Activated CD4-positive, alpha-beta T cell treated with anti-CD3 and anti-CD28 coated beads for 4 hours (primary cell): Measurements from ENCODE around the gene SIGLEC9.
A peak's percentile ranks its signal among the peaks of the same experiment; 100 is the strongest.

Experiments
- DNase-seq, 2 donors: peaks; one replicate each; pipeline ENCODE4 v3.0.0-alpha.2; 2020

The SIGLEC9 gene

DNA sequence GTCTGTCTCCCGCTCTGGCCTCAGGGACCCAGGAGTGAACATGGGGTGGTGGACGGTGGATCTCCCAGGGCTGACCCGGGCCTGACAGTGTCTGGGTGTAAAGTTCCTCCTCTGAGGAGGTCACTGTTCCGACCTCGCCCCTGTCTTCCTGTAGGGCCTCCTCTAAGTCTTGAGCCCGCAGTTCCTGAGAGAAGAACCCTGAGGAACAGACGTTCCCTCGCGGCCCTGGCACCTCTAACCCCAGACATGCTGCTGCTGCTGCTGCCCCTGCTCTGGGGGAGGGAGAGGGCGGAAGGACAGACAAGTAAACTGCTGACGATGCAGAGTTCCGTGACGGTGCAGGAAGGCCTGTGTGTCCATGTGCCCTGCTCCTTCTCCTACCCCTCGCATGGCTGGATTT is at the start of gene SIGLEC9:
SIGLEC9 (plus strand) TSS at position 178 of the 400 bp plus-strand sequence; CDS start at position 247, 69 bp downstream.
- no peak for DNase-seq

DNA sequence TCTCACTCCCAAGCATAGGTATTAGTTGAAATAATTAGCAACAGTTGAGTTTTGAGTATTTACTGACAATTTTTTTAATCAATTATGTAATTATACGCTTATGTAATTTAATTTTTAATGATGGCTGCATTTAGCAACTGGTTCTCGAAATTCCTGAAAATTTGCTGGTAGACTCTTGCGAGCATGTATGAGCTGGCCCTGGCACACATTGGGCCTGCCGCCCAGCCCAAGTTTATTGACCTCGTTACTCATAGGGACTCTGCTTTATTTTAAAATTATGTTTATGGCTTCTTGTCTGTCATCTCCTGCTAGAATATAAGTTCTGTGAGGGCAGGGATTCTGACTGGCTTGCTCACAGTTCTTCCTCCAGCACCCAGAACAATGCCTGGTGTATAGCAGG is 48.7 kb upstream of the SIGLEC9 start:
- DNase-seq = no peak

DNA sequence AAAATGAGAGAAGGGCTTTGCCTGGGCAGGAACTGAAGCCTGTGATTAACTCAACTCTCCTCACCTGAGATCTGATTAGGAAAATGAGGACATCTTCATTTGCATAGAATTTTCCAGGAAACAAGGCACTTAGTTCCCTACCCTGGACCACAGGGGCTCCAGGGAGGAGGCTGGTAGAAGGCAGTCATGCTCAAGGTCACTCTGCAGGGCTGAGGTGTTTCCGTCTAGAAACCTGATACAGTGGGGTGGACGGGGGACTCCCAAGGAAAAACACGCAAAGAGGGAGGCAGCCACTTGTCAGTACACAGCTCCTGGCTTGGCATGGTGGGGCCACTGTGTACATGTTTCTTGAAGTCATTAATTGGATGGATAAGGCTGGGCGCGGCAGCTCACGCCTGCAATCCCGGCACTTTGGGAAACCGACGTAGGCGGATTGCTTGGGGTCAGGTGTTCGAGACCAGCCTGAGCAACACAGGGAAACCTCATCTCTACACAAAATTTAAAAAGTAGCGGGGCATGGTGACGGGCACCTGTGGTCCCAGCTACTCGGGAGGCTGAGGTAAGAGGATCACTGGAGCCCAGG is 48.0 kb upstream of the SIGLEC9 start:
- DNase-seq = no peak

DNA sequence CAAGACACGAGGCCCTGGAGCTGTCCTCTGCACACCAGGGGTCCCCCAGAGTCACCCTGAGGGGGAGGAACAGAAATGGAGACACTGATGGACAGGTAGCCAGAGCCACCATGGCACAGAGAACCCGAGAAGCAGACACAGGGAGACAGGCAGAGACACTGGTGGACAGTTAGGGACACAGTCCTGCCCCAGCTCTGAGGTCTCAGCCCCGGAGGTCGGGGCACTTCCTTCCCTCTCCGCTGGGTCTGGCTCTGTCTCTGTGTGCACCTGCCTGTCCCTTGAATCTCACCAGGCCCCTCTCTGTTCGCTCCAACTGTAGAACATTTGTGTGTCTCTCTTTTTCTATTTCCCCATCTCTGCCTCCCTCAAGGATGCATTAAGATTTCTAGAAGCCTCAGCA is 46.6 kb upstream of the SIGLEC9 start:
- DNase-seq = no peak

DNA sequence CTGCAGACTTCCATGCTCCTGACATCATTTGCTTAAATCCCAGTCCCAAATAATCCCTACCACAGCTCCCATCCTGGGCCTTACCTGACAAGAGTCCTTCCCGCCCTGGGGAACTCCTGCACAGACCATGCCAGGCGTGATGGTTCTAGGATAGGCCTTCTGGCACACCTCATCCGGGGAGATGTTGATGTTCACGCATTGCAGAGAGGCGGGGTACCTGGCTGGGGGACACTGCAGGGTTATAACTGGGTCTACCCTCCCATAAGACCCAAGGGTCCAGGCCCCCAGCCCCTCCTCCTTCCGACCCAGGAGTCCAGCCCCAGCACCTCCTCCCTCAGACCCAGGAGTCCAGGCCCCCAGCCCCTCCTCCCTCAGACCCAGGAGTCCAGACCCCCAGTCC is 46.0 kb upstream of the SIGLEC9 start:
- no peak for DNase-seq

DNA sequence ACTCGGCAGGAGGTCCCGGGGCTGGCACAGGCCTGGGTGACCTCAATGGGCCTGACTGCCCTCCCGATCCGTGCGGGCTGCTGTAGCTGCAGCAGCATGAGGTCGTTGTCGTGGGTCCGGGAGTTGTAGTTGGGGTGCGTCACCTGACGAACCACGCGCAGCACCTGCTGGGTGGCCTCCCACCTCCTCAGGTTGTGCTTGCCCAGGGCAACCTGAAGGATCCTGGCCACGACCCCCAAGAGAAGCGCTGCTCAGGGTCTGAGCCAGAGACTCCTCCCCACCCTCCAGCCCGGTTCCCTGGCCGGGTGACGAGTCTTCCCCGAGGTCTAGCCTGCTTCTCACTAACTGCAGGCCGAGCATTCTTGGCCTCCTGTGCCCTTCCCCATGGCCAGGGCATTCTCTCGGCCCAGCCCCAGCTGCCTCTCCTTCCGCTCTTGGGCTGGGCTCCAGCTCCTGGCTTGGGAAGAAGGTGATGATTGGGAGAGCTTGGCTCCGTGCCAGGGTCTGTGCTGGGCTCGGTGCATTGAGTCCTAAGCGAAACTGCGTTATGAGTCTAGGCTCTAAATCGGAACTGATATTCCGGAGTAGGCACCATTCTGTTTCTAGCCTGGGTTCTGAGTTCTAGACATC is 45.1 kb upstream of the SIGLEC9 start:
- no peak for DNase-seq

DNA sequence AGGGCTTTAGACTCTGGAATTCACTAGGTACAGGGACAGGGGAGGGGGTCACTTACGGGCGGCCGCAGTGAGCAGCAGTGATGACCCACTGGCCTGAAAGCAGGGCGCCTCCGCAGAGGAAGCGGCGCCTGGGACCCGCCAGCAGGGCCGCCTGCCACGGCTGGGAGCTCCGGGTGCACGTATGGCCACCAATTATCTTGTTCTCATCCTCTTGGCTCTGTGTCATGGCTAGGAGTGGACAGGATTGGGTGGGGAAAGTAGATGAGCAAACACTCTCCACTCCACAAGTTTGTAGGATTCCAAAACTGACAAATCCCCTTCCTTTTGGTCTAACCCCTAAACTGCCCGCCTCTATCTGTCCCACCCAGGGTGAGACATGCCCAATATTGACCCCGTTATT is 43.2 kb upstream of the SIGLEC9 start:
- DNase-seq = no peak

DNA sequence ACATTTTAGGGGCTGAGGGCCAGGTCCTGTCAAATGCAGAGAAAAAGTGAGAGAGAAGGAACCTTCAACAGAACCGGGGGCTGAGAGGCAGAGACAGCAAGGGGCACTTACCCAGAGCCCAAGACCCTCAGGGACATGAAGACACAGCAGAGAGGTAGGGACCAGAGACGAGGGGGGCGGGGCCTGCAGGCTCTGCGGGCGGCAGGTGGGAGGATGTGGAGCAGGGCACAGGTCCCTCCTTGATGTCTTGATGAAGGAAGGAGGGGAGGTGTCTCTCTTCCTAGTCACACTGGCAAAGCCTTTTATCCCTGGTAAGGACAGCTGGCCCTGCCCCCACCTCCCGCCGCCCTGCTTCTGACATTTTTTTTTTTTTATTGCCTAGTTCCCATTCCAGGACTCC is 42.1 kb upstream of the SIGLEC9 start, which contains the start of gene KLK14:
KLK14 (minus strand) TSS at position 277 of the 400 bp plus-strand sequence; CDS start at position 4, 273 bp downstream.
- DNase-seq = no peak

DNA sequence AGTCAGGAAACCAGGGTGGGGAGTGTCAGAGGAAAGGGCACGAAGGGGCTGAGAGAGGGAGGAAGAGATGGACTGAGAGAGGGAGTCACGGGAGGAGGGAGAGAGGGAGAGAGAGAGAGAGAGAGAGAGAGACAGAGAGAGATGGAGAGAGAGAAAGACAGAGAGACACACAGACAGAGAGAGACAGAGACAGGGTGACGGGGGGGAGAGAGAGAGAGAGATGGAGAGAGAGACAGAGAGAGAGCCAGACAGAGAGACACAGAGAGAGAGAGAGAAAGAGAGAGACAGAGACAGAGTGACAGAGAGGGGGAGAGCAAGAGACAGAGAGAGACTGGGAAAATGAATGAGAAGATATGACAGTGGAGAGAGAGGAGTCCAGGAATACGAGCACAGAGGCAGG is 41.5 kb upstream of the SIGLEC9 start:
- DNase-seq = no peak

DNA sequence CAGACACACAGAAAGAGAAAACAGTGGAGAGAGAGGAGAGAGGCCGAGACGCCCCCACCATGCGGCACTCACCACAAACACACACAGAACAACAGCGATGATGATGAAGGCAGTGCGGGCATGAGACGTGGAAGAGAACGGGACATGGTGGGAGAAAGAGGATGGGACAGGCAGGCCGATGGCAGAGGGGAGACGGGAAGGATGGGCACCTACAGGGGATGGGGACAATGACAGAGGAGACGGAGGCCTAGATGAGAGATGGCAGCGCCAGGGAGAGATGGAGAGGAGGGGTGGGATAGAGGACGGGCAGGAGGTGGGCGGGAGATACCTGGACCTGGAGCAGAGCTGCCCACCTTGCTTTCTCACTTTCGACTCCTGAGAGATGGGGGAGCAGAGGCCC is 40.9 kb upstream of the SIGLEC9 start:
- no peak for DNase-seq

DNA sequence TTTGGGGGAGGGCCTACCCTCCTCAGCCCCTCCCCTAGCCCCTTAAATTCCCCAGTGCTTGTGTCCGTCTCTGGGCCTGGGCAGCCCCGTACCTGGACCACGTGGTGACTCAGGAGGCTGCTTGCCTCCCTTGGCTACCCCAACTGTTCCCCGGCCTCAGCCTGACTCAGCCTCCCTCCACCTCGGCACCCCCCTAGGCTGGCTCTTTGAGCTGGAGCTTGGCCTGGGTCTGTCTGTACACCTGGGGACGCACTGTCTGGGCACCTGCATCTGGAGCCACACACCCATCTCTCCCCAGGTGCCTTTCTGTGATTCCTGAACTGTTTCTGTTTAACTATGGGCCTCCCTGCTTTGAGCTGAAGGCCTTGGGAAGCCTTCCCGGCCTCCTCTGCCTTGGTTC is 40.2 kb upstream of the SIGLEC9 start:
- no peak for DNase-seq

DNA sequence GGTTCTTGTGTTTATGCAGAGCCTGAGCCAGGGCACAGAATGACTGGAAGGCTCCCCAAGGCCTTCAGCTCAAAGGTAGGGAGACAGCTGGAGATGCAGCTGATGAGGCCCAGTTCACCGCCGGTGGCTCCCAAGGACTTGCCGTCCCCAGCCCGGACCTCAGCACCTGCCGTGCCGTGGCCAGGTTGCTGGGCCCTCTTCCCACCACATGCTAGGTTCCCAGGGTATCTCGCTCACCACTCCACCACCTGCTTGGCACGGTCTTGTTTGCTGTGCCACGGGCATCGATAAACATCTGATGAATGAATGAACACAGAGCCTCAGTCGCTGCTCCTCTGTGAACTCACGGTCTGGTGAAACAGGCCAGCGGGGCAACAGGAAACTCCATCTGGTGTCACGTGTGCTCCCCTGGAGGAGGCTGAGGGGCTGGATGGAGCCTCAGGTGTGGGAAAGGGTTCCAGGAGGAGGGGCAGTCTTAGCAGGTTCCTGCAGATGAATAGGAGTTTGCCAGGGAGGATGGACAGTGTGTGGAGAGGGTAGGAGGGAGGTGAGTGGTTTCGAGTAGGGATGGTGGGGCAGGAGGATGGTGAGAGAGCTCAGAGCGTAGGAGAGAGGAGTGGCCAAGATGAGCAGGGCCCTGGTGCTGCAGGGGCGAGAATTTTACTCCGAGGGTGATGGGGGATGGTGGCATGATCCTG is 38.4 kb upstream of the SIGLEC9 start:
- DNase-seq = no peak

DNA sequence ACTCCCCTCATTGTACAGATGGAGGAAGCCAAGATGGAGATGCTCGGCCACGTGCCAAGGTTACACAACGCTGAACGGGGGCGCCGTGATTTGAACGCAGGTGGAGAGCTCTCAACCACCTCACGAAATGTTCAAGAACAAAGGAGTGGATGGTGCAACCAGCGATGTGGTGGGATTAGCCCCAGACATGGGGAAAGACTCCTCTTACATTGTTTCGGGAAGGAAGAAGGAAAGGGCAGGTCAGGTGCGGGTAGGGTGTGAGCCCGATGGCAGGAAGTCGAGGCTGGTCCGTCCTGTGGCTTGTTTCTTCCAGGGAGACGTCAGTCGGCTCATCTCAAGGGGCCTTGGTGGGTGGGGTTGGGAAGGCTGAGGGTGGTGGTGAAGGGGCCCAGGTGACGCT is 34.9 kb upstream of the SIGLEC9 start:
- no peak for DNase-seq

DNA sequence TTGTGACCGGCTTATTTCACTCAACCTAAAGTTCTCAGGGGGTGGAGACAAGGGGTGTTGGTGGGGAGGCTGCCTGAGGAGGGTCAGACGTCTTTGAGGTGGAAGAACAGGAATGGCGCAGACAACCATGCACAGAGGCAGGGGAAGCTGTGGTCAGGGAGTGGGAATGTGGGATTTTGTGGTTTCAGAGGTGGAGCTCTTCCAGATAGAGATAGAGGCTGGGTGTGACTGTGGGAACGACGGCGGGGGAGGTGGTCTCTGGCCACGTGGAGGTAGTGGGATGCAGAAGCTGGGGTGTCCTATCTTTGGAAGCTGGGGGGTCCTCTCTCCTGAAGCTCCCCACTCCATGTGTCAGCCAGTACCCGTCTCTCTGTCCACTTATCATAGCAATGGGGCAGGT is 34.2 kb upstream of the SIGLEC9 start:
- no peak for DNase-seq

DNA sequence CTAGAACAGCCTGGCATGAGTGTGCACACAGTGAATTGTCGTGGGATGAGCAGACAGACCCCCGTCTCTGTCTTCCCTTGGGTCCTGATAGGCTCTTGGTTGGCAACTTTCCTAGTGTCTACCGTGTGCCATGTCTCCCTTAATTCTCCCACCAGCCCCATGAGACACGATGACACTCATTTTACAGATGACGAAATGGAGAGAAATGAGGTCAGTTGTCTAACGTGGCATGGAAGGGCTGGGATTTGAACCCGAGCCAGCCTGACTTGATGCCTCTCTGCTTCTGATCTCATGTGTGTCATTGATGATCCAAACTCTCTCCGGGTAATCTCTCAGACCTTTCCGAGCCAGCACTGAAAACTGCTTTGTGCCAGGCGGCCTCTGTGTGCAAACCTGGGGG is 33.6 kb upstream of the SIGLEC9 start:
- DNase-seq = no peak

DNA sequence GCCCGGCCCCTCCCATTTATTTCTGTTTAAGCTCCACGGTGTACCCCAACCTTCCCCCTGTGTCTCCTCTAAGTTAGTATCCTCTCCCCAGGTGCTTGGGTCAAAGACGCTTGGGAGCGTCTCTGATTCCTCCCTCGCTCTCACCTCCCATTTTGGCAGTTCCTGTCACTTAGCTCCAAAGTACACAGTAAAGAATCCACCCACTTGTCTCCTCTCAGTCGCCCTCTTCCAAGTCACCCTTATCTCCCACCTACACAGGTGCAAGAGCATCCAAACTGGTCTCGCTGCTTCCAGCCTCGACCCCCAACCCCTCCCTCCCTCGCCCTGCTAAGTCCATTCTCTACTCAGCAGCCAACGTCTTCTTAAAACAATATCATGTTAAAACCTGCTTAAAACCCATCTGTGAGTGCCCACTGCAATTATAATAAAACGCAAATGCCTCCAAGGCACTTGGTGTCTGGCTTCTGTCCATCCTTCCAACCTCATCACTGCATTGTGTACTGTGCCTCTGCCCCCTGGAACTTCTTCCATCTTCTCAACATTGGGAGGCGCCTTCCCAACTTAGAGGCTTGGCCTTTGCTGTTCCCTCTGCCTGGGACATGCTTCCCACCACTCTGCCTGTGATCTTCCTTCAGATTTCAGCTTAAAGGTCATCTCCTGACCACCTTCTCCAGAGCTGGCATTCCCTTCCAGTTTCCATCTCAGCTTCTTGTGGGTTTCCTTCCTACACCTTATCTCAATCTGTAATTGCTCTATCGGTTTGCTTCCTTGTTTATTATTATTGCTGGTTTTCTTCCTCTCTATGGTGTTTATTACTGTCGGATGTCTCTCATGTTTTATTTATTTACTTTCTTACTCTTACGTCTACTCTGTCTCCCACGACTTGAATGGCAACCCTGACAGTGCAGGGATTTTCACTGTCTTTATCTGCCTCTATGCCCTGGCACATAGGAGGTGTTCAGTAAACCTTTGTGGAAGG is 32.5 kb upstream of the SIGLEC9 start:
- no peak for DNase-seq

DNA sequence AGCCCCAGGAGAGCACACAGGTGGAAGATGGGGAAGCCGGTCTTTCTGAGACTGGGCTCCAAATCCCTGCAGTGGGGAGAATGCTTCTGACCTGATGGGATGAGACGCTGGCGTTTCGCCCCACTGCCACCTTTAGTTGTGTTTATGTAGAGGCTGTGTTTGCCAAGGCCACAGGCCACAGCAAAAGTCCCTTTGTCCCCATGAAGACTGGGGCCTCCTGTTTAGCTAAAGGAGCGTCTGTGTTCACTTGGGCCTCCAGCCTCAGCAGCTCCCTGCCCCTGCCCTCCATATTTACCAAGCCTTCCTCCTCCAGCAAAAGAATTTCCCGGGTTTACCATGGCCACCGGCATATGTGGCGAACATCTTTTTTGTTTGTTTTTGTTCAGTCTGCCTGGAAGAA is 31.6 kb upstream of the SIGLEC9 start:
- DNase-seq = no peak

DNA sequence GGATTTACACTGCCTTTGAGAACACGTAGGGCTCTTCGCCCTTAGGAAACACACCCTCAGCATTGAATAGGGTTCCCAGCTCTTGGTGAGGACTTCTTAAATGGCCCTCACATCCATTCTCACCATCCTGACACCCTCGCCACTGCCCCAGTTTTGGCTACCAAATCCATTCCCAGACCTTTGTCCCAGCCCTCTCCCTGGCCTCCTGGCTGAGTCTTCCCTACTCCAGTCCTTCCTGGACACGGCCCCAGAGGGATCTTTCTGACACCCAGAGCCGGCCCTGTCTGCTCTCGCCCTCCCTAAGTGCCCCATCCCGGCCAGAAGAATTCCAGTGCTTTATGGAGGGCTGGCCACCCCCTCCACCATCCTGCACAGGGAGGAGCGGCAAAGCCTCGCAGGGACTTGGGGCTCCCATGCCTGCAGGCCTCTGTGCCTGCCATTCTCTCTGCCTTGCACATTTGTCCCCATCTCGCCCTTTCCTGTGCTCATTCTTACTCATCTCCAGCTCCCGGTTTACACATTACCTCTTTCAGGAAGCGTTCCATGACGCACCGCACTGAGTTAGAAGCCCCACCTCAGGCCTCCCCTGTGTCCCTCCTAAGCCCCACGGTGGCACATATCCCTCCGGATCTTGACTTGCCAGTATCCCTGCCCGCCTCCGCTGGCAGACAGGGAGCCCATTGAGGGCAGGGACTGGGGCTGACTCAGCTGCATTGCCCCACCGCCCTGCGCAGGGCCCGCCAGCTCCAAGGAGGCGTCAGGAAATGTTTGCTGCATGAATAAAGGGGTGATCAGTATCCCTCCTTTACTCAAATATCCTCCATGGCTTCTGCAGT is 31.0 kb upstream of the SIGLEC9 start:
- no peak for DNase-seq

DNA sequence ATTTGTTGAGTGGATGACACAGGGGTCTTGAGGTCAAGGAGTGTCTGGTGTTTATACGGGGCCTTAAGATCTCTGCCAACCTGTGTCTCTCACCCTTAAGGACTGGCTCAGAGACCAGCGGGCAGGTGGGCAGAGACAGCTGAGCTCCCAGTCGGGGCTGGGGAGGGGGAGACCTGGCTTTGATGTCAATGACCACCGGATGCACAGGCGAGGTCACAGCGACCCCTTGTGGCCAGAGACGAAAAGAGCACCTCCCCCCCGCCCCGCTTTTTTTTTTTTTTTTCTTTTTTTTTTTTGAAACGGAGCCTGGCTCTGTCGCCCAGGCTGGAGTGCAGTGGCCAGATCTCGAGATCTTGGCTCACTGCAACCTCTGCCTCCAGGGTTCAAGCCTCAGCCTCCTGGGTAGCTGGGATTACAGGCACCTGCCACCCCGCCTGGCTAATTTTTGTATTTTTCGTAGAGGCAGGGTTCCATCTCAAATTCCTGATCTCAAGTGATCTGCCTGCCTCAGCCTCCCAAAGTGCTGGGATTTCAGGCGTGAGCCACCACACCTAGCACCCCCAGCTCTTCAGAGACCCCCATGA is 29.9 kb upstream of the SIGLEC9 start:
- peak; percentile 20 to 26 for DNase-seq

DNA sequence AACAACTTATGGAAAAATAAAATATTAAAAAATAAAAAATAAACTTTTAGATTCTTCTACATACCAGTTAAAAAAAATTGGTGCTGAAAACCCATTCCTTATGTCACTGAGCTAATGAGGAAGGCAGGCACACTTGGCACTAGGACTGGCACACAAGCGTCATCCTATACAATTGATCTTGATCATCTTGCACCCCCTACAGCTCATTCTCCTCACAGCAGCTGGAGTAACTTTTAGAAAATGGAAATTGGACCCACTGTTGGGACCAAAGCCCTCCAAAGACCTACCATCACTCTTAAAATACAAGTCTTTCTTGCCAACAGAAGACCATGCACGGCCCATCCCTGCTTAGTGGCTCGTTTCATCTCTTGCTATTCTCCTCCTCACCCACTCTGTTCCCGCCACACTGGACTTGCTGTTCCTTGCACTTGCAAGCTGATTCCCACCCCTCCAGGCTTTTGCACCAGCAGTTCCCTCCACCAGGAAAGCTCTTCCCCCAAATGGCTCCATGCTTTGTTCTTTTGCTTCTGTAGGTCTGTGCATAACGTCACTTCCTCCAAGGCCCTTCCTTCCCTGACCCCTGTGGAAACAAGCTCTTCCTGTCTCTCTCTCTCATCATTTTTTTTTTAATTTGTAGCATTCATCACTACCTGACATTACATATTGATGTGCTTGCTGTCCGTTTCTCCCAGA is 28.1 kb upstream of the SIGLEC9 start:
- DNase-seq = no peak

DNA sequence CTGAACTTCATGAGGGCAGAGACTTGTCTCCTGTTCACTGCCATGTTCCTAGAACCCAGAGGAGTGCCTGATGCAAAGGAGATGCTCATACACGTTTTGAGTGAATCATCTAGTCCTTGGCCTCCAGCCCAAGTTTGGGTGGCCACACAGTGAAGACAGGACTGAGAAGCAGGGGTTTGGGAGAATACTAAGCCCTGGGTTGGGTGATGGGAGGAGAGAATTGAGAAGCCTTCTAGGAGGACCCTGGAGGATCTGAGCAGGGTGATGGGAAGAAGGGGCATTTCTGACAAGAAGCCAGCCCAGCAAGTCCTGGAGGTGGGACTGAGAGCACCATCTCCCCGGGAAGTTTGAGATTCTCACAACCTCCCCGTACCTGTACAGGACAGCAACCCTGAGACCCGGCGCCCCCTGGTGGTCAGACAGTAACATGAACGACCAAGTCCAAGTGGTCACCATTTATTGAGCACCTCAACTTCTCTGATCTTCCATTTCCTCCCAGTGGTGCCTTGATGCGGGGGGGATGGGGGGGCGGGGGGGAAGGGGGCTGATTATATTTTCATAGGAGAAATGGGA is 27.5 kb upstream of the SIGLEC9 start:
- DNase-seq = peak; percentile 75 to 76
